HG03039 (cell line): ENCODE data around the gene TEX55.
"Not testable (repeated sequence)": the region's sequence is repeated elsewhere in the genome, so short reads cannot be mapped to it uniquely, and the experiment has no call there.

ENCODE experiments used
- ATAC-seq: cut with Tn5 transposase; IDR thresholded peaks from one replicate; pipeline ENCODE4 v1.9.1; 2021; ENCODE audit warnings: mild to moderate bottlenecking, moderate library complexity; ENCODE audit not compliant: unreplicated experiment

Gene TEX55

GRCh38 chr3:119160361-119160760 lies 14.4 kb downstream of the TEX55 start:
- ATAC-seq: no peak

GRCh38 chr3:119160815-119161214 lies 14.8 kb downstream of the TEX55 start:
- ATAC-seq: no peak

- ATAC-seq: no peak
Measured at GRCh38 chr3:119161240-119161639, 15.3 kb downstream of the TEX55 start.

- not testable (repeated sequence) for ATAC-seq
Measured at GRCh38 chr3:119164745-119165144, 18.8 kb downstream of the TEX55 start.

GRCh38 chr3:119170821-119171220 lies 24.9 kb downstream of the TEX55 start:
- no peak for ATAC-seq

GRCh38 chr3:119173325-119173724 lies 27.4 kb downstream of the TEX55 start, which contains the start of gene UPK1B:
Gene UPK1B (plus strand): TSS chr3:119173598. CDS start chr3:119186742, 13,144 bp downstream.
- ATAC-seq: no peak

GRCh38 chr3:119175872-119176756 lies 30.1 kb downstream of the TEX55 start:
- ATAC-seq: no peak

GRCh38 chr3:119176778-119177177 lies 30.8 kb downstream of the TEX55 start:
- ATAC-seq: no peak

- no peak for ATAC-seq
Measured at GRCh38 chr3:119177321-119177720, 31.4 kb downstream of the TEX55 start.

- no peak for ATAC-seq
Measured at GRCh38 chr3:119181765-119182164, 35.8 kb downstream of the TEX55 start.

- ATAC-seq: no peak
Measured at GRCh38 chr3:119184111-119184510, 38.1 kb downstream of the TEX55 start.

GRCh38 chr3:119184796-119185570 lies 39.0 kb downstream of the TEX55 start:
- ATAC-seq: no peak

- ATAC-seq: no peak
Measured at GRCh38 chr3:119187266-119187665, 41.3 kb downstream of the TEX55 start.

- ATAC-seq: no peak
Measured at GRCh38 chr3:119191800-119192199, 45.8 kb downstream of the TEX55 start.

GRCh38 chr3:119194237-119195150 lies 48.5 kb downstream of the TEX55 start:
- ATAC-seq: no peak

GRCh38 chr3:119195151-119195476 lies 49.1 kb downstream of the TEX55 start:
- ATAC-seq: no peak

GRCh38 chr3:119195911-119196310 lies 49.9 kb downstream of the TEX55 start:
- ATAC-seq: no peak
